ENCODE results near the gene TK1.

GRCh38 chr17:78226055-78226758, 39.4 kb upstream of the TK1 start:
- TF ChIP-seq CTCF (IDR thresholded peaks at IDR 0.05) (no peak), EP300 (IDR thresholded peaks at IDR 0.05) (no peak)
